Gastrocnemius medialis (tissue), 4 donors: ENCODE measurements around the gene NPHS2.

Experiments used
- POLR2A ChIP-seq, 2 donors: fragments of 450-650 bp; IDR thresholded peaks; one replicate each; pipeline ENCODE4 v1.6.1; 2017; ENCODE audit warnings: antibody characterized with exemption in 2 of 2, mild to moderate bottlenecking in 2 of 2, moderate library complexity in 2 of 2
- TF ChIP-seq, protein P1 (sequence below), 5 experiments: fragments of 450-650 bp in 3 of 5; fragments of 200-600 bp in 2 of 5; sonication (generic) in 2 of 5; IDR thresholded peaks in 4 of 5; conservative IDR thresholded peaks in 1 of 5; 1 replicate in 4 of 5; 2 replicates in 1 of 5; pipeline ENCODE4 v1.5.1; 2016 to 2019; ENCODE audit warnings: antibody characterized with exemption in 5 of 5, mild to moderate bottlenecking in 3 of 5, moderate library complexity in 3 of 5

- no peak for TF ChIP-seq POLR2A (IDR thresholded peaks at IDR 0.05)
- TF ChIP-seq, protein P1, sequence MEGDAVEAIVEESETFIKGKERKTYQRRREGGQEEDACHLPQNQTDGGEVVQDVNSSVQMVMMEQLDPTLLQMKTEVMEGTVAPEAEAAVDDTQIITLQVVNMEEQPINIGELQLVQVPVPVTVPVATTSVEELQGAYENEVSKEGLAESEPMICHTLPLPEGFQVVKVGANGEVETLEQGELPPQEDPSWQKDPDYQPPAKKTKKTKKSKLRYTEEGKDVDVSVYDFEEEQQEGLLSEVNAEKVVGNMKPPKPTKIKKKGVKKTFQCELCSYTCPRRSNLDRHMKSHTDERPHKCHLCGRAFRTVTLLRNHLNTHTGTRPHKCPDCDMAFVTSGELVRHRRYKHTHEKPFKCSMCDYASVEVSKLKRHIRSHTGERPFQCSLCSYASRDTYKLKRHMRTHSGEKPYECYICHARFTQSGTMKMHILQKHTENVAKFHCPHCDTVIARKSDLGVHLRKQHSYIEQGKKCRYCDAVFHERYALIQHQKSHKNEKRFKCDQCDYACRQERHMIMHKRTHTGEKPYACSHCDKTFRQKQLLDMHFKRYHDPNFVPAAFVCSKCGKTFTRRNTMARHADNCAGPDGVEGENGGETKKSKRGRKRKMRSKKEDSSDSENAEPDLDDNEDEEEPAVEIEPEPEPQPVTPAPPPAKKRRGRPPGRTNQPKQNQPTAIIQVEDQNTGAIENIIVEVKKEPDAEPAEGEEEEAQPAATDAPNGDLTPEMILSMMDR (IDR thresholded peaks at IDR 0.05 in 4 of 5, conservative IDR thresholded peaks at IDR 0.05 in 1 of 5) = no peak
These were observed 26.9 kb downstream of the NPHS2 start for GRCh38 chr1:179548666-179549367.
